Measurements from ENCODE around the gene FOXS1. TPM values are rescaled to one million over a fixed set of nuclear protein-coding genes. Genes with fewer than 3 reads are reported as not detected.
A peak's percentile ranks its signal among the peaks of the same experiment; 100 is the strongest.

The FOXS1 gene
- total RNA-seq, 1 experiment from 2014 or later, result 0.22 TPM

DNA sequence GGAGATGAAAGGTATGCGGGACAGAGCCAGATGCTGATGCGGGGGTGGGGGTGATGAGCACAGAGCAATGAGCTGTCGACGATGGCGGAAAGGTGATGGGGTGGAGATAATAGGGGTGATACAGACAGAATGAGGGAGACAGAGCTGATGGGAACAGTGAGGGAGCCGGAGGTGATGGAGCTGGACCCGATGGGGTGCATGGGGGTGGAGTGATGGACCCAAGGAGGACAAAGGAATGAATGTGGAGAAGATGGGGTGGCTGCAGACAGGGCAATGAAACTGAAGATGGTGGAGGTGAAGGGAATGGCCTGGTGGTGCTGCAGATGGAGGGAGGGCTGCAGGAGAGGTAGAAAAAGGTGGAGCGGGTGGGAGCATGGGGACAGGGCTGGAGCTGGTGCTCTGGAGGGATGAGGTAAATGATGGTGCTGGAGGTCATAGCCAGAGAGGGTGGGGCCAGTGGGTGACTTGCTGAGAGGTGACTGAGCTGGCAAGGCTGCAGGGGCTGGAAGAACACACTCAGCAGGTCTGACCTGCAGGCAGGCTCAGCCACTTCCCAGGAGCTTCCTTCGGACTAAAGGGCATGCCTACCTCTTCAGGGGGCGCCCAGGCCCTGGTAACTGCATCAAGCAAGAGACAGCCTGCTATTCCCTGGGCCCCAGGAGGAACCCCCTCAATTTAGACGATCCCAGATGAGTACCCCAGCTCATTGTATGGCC is 6.0 kb upstream of the FOXS1 start:
- Histone ChIP-seq H2BK12ac (ENCODE audit: insufficient read length, low read depth, low read length) (no peak overlapping the region), H4K91ac (ENCODE audit: insufficient read length, low read depth, low read length) (no peak overlapping the region), H3K23ac (ENCODE audit: insufficient read length, low read depth, low read length) (no peak overlapping the region), H3K14ac (ENCODE audit: insufficient read depth, low read length) (no peak overlapping the region), H3K56ac (ENCODE audit: insufficient read length, low read depth, low read length) (no peak overlapping the region), H2BK15ac (ENCODE audit: low read depth, low read length) (no peak overlapping the region), H2AK5ac (ENCODE audit: insufficient read length, low read length) (no peak overlapping the region), H3T11ph (ENCODE audit: low read length) (no peak overlapping the region), H3K9me3 (ENCODE audit: control insufficient read depth, low read depth, low read length) (no peaks in the 10 kb centered on the region), H2AFZ (ENCODE audit: low read length) (no peak overlapping the region), H2BK20ac (ENCODE audit: low read depth, low read length, poor library complexity, severe bottlenecking) (no peak overlapping the region), H3K27me3 (ENCODE audit: insufficient read depth, low read length) (no peaks in the 10 kb centered on the region), H3K4me1 (ENCODE audit: insufficient read depth, low read length) (peaks cover 2% of the 10 kb centered on the region; the same call in 1 of the 2 replicates), H3K4me2 (ENCODE audit: insufficient read depth, insufficient read length, low read length) (no peak overlapping the region), H2BK5ac (ENCODE audit: insufficient read length, low read length) (no peak overlapping the region), H3K4ac (ENCODE audit: low read depth, low read length) (no peak overlapping the region), H2BK120ac (ENCODE audit: low read depth, low read length, poor library complexity, severe bottlenecking) (no peak overlapping the region), H4K20me1 (ENCODE audit: control insufficient read depth, insufficient read depth, insufficient read length) (no peaks in the 10 kb centered on the region), H4K5ac (ENCODE audit: insufficient read length, low read depth, low read length) (no peak overlapping the region), H3K18ac (ENCODE audit: insufficient read length, low read depth, low read length) (no peak overlapping the region), H3K23me2 (ENCODE audit: insufficient read length, low read depth, low read length, poor library complexity, severe bottlenecking) (no peaks in the 10 kb centered on the region), H3K79me1 (ENCODE audit: insufficient read depth, low read depth, low read length, poor library complexity, severe bottlenecking) (no peaks in the 10 kb centered on the region), H3K27ac (ENCODE audit: insufficient read length, low read depth, low read length) (no peak overlapping the region), H3K9ac (ENCODE audit: extremely low read depth, insufficient read length, low read length) (no peak overlapping the region), H4K8ac (replicated peaks; ENCODE audit: insufficient read length, low read depth, low read length) (no peak overlapping the region), H3K79me2 (ENCODE audit: insufficient read depth, low read length) (no peaks in the 10 kb centered on the region)
- peaks cover 51% of the 10 kb centered on the region for H3K27me3 Mint-ChIP-seq (ENCODE audit: low read depth)
- H3K27ac Mint-ChIP-seq, result no peak overlapping the region
- TF ChIP-seq, protein P1, sequence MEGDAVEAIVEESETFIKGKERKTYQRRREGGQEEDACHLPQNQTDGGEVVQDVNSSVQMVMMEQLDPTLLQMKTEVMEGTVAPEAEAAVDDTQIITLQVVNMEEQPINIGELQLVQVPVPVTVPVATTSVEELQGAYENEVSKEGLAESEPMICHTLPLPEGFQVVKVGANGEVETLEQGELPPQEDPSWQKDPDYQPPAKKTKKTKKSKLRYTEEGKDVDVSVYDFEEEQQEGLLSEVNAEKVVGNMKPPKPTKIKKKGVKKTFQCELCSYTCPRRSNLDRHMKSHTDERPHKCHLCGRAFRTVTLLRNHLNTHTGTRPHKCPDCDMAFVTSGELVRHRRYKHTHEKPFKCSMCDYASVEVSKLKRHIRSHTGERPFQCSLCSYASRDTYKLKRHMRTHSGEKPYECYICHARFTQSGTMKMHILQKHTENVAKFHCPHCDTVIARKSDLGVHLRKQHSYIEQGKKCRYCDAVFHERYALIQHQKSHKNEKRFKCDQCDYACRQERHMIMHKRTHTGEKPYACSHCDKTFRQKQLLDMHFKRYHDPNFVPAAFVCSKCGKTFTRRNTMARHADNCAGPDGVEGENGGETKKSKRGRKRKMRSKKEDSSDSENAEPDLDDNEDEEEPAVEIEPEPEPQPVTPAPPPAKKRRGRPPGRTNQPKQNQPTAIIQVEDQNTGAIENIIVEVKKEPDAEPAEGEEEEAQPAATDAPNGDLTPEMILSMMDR (conservative IDR thresholded peaks at IDR 0.05), result no peak
- no peaks in the 10 kb centered on the region for H3K9me3 Mint-ChIP-seq
- peak overlapping the region in 1 of 2 experiments; percentile 30; a peak in 1 of 5 replicates for H3K4me3 Mint-ChIP-seq
- no CpG with 5 or more reads among the region's 11 CpGs for WGBS (ENCODE audit: extremely low coverage, insufficient read length, low lambda C conversion rate)
- H3K4me1 Mint-ChIP-seq, result peaks cover 7 to 11% of the 10 kb centered on the region in 2 experiments
- no peak for DNase-seq
- H3K36me3 Mint-ChIP-seq (ENCODE audit: insufficient read depth in 1 of 3, low read depth in 3 of 3), result no peaks in the 10 kb centered on the region
